GM19193 (cell line): ENCODE data around the gene ARHGEF6.

Experiments
- POLR2A ChIP-seq: IDR thresholded peaks from 4 replicates; pipeline ENCODE4 v1.6.1; 2011; ENCODE audit not compliant: insufficient read depth, insufficient read length; ENCODE audit errors: extremely low read depth

The ARHGEF6 gene

GRCh38 chrX:136762820-136763452 is 17.8 kb downstream of the ARHGEF6 start:
- TF ChIP-seq POLR2A = no peak

DNA sequence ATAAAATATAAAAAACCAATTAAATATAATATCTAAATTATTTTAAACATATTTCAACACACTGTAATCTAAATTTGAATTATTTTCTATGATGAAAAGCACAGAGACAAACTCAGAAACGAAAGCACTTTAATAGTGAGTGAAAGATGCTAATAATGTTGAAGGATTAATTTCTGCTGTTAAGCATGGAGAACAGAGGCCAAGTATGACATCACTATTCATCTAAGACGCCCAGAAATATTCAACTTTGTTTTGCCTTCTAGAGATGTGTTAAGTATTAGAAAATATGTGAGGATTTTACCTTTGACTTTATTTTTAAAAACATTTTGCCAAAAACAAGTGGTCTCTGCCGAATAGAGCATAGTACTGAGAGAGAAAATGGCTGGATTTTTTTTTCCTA is 19.3 kb downstream of the ARHGEF6 start:
- TF ChIP-seq POLR2A = no peak

DNA sequence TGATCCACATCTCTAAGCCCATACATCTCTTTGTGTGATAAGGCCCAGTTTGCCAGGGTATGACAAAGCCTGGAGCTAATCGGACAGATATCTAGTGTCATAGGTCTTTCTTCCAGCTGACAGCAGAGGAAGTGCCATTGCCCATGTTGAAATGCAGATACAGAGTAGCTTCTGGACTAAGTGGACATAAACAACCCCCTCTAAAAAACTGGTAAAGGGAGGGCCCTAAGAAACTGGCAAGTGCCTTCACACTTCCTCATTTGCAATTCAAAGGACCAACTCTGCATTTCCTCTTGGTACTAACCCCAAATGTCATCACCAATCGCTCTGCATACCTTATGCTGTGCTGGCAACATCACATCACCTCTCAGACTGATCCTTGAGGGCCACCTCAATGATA is 20.8 kb downstream of the ARHGEF6 start:
- TF ChIP-seq POLR2A = no peak

DNA sequence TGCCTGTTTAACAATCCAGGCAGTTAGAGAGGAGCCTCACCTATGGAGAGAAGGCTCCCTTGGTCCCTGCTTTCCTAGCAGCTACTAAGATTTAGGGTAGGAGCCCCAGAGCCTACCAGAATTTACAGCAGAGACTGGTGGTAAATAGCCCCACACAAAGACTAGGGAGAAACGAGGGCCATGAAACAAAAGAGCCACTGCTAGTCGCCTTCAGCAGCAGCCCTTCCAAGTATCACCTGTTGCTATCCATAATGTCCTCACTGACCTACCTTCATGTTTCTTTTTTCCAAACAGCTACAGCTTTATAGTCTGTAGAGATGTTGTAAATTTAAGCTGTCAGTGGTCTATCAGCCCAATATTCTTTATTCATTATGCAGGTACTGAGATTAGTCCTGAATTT is 25.3 kb downstream of the ARHGEF6 start:
- no peak for TF ChIP-seq POLR2A

DNA sequence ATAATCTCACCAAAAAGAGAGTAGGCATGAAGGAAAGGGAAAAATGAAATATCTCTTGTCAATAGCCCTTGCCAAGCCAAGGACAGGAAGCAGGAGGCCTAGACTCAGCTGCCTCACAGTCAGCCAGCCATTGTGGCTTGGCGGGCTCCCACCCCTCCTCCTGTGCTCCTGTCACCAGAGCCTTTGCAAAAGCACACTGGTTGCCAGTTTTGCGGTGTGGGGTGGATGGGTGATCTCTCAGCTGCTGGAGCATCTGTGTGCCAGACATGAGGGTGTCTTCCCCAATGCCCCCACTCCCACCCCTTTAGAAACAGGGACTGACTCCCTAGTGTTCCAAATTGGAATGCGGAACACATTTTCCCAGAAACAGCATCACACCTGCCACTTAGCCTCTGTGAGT is 26.1 kb downstream of the ARHGEF6 start:
- no peak for TF ChIP-seq POLR2A

- no peak for TF ChIP-seq POLR2A
These were observed 27.9 kb downstream of the ARHGEF6 start for GRCh38 chrX:136752796-136753195.

DNA sequence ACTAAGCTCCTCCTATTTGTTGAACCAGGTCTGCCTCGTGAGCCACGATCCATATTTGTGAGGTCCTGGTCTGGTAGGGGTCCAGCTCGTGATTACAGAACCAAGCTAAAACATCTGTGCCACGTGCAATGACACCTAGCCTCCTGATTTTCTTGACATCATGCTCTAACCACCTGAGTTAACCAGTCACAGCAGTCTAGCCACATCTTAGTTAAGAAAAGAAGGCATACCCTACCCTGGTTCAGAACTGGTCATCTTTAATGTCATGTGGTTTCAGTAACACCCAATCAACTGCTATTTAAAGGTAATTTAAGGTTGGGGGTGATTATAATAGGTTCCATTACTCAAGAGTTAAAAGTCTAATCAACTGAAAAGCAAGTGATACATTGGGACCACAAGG is 28.4 kb downstream of the ARHGEF6 start:
- no peak for TF ChIP-seq POLR2A

DNA sequence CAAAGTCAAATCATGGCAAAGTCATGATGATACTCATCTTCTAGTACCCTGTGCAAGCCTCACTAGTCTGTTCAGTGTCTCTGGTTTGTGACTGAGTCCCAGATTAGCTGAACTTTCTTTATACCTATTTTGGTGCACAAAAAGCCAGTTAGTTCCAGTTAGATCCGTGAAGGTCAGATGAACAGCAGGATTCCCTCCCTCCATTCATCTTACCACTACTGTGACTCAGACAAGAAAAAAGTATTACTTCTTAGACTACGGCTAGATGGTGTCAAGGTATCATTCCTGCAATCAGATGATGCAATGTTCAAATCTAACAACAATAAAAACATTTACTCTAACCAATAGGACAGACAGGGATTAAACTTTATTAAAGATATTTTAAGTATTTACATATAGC is 30.4 kb downstream of the ARHGEF6 start:
- TF ChIP-seq POLR2A = no peak

GRCh38 chrX:136747003-136747986 is 33.4 kb downstream of the ARHGEF6 start:
- TF ChIP-seq POLR2A = no peak

- TF ChIP-seq POLR2A = no peak
These were observed 35.2 kb downstream of the ARHGEF6 start for GRCh38 chrX:136745215-136746173.

GRCh38 chrX:136742721-136743379 is 37.9 kb downstream of the ARHGEF6 start:
- no peak for TF ChIP-seq POLR2A

DNA sequence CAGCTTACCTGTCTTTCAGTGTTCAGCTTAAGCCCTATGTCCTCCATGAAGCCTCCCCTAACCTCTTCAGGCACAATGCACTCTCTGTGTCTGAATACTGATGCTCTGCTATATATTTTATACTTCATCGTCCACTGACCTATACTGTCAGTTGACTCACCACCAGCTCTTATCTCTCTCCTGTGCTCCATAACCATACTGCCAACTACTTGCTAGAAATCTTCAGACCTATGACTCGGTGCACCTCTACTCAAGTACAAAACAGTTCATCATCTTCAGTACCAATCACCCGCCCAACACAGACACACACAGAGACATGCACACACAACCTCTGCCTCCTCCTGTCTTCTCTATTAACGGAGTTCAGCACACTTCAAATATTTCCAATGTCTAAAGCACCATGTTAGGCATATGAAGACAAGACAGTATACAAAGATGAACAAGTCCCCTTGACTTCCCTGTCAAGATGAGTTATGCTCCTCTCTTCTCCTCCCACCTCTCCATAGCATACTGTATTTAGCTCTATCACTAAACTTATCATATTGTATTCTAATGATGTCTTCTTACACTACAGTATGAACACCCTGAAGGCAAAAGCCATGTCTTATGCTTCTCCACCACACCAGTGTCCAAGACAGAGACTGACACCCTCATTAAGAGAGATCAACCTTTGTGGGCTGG is 42.5 kb downstream of the ARHGEF6 start:
- no peak for TF ChIP-seq POLR2A

DNA sequence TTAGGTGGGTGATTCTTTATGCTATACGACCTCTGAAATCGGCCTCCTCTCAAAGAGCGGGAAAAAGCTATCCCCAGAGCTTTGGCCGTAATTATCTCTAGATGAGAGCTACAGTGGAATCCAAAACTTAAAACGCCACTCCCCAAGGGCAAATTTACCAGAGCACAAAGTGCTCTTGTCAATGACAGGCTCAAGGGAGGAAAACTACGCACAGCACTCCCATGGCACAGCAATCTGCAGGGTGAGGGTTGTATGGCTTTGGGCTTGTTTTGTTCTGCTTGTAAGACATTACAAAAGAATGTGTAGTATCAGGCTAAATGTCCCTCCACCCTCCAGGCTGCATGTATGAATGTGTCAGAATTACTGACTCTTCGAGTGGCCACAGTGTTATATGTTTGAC is 44.0 kb downstream of the ARHGEF6 start:
- TF ChIP-seq POLR2A = no peak

DNA sequence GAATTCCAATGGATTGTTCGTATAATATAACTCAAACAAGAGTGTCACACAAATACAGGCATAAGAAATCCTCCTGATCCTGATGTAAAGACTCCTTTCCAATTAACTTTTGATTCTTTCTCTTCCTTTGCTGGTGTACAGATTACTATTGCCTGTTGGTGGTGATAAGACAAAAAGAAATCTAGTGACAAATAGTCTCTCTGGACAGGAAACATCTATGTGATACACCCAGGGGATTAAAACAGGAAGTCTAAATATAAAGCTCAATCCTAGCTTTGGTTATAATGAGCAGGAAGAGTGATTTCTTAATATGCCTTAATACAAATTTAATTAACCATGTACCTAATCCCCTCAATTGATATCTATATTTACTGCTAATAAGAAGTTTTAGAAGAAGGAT is 45.1 kb downstream of the ARHGEF6 start:
- no peak for TF ChIP-seq POLR2A
